Measurements from ENCODE around the gene PIAS3. TPM values are rescaled to one million over a fixed set of nuclear protein-coding genes. Genes with fewer than 3 reads are reported as not detected.
A peak's percentile ranks its signal among the peaks of the same experiment; 100 is the strongest.
"Not testable (repeated sequence)": the region's sequence is repeated elsewhere in the genome, so short reads cannot be mapped to it uniquely, and the experiment has no call there.

PIAS3 gene
- total RNA-seq, 1 donor from 2014 or later = 14.6 TPM

GRCh38 chr1:145846201-145846612, 12.7 kb downstream of the PIAS3 start:
- DNase-seq = no peak
- Histone ChIP-seq H3K9me3 (replicated peaks) (no peaks in the 10 kb centered on the region), H3K27ac (replicated peaks) (peak overlapping the region; percentile 82), H3K4me1 (peaks cover 18% of the 10 kb centered on the region), H3K36me3 (peaks cover 49% of the 10 kb centered on the region), H3K4me3 (peak overlapping the region; percentile 71), H3K27me3 (ENCODE audit: low read depth) (no peaks in the 10 kb centered on the region)
- intact Hi-C loops (cut with micrococcal nuclease) = no loop called here
- peak; percentile 62 for TF ChIP-seq CTCF (IDR thresholded peaks at IDR 0.05; ENCODE audit: borderline replicate concordance)

GRCh38 chr1:145845514-145846161, 13.2 kb downstream of the PIAS3 start, which contains the start of gene NUDT17:
NUDT17 (plus strand) TSS chr1:145845630; CDS start chr1:145845641, 11 bp downstream.
- Histone ChIP-seq H3K4me1 (peaks cover 18% of the 10 kb centered on the region), H3K4me3 (peak within 1 kb of the TSS; percentile 71), H3K36me3 (peaks cover 49% of the 10 kb centered on the region), H3K27me3 (ENCODE audit: low read depth) (no peaks in the 10 kb centered on the region), H3K9me3 (replicated peaks) (no peaks in the 10 kb centered on the region), H3K27ac (replicated peaks) (peak within 1 kb of the TSS; percentile 82)
- intact Hi-C loops (cut with micrococcal nuclease) = no loop called here
- TF ChIP-seq CTCF (IDR thresholded peaks at IDR 0.05; ENCODE audit: borderline replicate concordance) = peak; percentile 97
- peak; percentile 83 for DNase-seq

GRCh38 chr1:145845144-145845513, 13.8 kb downstream of the PIAS3 start:
- no peak for DNase-seq
- Histone ChIP-seq H3K36me3 (peaks cover 49% of the 10 kb centered on the region), H3K27me3 (ENCODE audit: low read depth) (no peaks in the 10 kb centered on the region), H3K9me3 (replicated peaks) (no peaks in the 10 kb centered on the region), H3K4me1 (peaks cover 18% of the 10 kb centered on the region), H3K27ac (replicated peaks) (peak overlapping the region; percentile 82), H3K4me3 (peak overlapping the region; percentile 71)
- intact Hi-C loops (cut with micrococcal nuclease) = no loop called here
- no peak for TF ChIP-seq CTCF (IDR thresholded peaks at IDR 0.05; ENCODE audit: borderline replicate concordance)

GRCh38 chr1:145843031-145843430, 15.8 kb downstream of the PIAS3 start:
- Histone ChIP-seq H3K9me3 (replicated peaks) (no peaks in the 10 kb centered on the region), H3K27ac (replicated peaks) (no peak overlapping the region), H3K27me3 (ENCODE audit: low read depth) (no peaks in the 10 kb centered on the region), H3K4me3 (no peak overlapping the region), H3K36me3 (peaks cover 54% of the 10 kb centered on the region), H3K4me1 (peaks cover 18% of the 10 kb centered on the region)
- intact Hi-C loops (cut with micrococcal nuclease) = no loop called here
- DNase-seq = no peak
- TF ChIP-seq CTCF (IDR thresholded peaks at IDR 0.05; ENCODE audit: borderline replicate concordance) = no peak

- TF ChIP-seq CTCF (IDR thresholded peaks at IDR 0.05; ENCODE audit: borderline replicate concordance) = no peak
- intact Hi-C loops (cut with micrococcal nuclease) = no loop called here
- DNase-seq = no peak
- Histone ChIP-seq H3K36me3 (peaks cover 100% of the 10 kb centered on the region), H3K27ac (replicated peaks) (no peak overlapping the region), H3K9me3 (replicated peaks) (no peaks in the 10 kb centered on the region), H3K4me1 (no peaks in the 10 kb centered on the region), H3K4me3 (no peak overlapping the region), H3K27me3 (ENCODE audit: low read depth) (no peaks in the 10 kb centered on the region)
These were observed 21.2 kb downstream of the PIAS3 start for GRCh38 chr1:145837656-145838055.

GRCh38 chr1:145830810-145831209, 28.1 kb downstream of the PIAS3 start:
- H3K4me3 ChIP-seq; DNase-seq; H3K9me3 ChIP-seq (replicated peaks); H3K27ac ChIP-seq (replicated peaks); intact Hi-C loops (cut with micrococcal nuclease); H3K4me1 ChIP-seq; H3K27me3 ChIP-seq (ENCODE audit: low read depth): not testable (repeated sequence)
- H3K36me3 ChIP-seq = peaks cover 98% of the 10 kb centered on the region

All from left ventricle myocardium inferior (tissue), 1 donor.